Activated B cell treated with CpG ODN at 0.5 μM for 24 hours (primary cell): ENCODE results near the gene ARRB1. TPM values are rescaled to one million over a fixed set of nuclear protein-coding genes. Genes with fewer than 3 reads are reported as not detected.

ENCODE experiments used
- ATAC-seq: fragments of 200-7000 bp; cut with Tn5 transposase; one replicate; pipeline ENCODE4 v1.10.0; 2021; ENCODE audit warnings: low read depth, mild to moderate bottlenecking, moderate library complexity
- CTCF ChIA-PET: fragments of 350-600 bp; sonication (Branson Sonifier 250); formaldehyde crosslinking; loops from one replicate; lab custom pipeline; 2021; ENCODE audit warnings: antibody characterized with exemption; lab: Charles Lee
- POLR2A ChIA-PET: fragments of 350-600 bp; sonication (Branson Sonifier 250); formaldehyde crosslinking; loops from one replicate; lab custom pipeline; 2021; ENCODE audit warnings: antibody characterized with exemption; lab: Charles Lee
- DNase-seq: peaks from one replicate; pipeline ENCODE4 v3.0.0; 2022
- H3K27ac Mint-ChIP-seq: one replicate; pipeline ENCODE4 v1.8.0; 2020; ENCODE audit warnings: mixed read lengths
- H3K27me3 Mint-ChIP-seq: one replicate; pipeline ENCODE4 v1.8.0; 2021; ENCODE audit warnings: mixed read lengths
- H3K36me3 Mint-ChIP-seq: one replicate; pipeline ENCODE4 v1.8.0; 2021; ENCODE audit warnings: low read depth, mixed read lengths
- H3K4me1 Mint-ChIP-seq: one replicate; pipeline ENCODE4 v1.8.0; 2021; ENCODE audit warnings: mixed read lengths
- H3K4me3 Mint-ChIP-seq: one replicate; pipeline ENCODE4 v1.8.0; 2020; ENCODE audit warnings: mild to moderate bottlenecking, mixed read lengths
- H3K9me3 Mint-ChIP-seq: one replicate; pipeline ENCODE4 v1.8.0; 2020; ENCODE audit warnings: mixed read lengths
- CTCF ChIP-seq: fragments of 200-600 bp; IDR thresholded peaks from one replicate; pipeline ENCODE4 v1.8.0; 2022; ENCODE audit warnings: antibody characterized with exemption, mild to moderate bottlenecking
- intact Hi-C: fragments of 100-400 bp; cut with micrococcal nuclease; formaldehyde crosslinking; loops from one replicate; pipeline ENCODE4 v1.15.1; 2024
- total RNA-seq: library from RNA; stranded (reverse); gene quantifications from 2 replicates; pipeline ENCODE4 v1.2.3, GENCODE V29; 2022

The ARRB1 gene
- total RNA-seq, 1 donor from 2014 or later: 0.62 TPM

GRCh38 chr11:75339685-75340409 is 11.6 kb downstream of the ARRB1 start:
- intact Hi-C loops: no loop called here
- no peaks in the 10 kb centered on the region for H3K9me3 Mint-ChIP-seq
- H3K27ac Mint-ChIP-seq: no peak overlapping the region
- no peak for DNase-seq
- CTCF ChIA-PET: no interaction called here
- peak; percentile 60 for ATAC-seq
- no peaks in the 10 kb centered on the region for H3K36me3 Mint-ChIP-seq
- H3K27me3 Mint-ChIP-seq: no peaks in the 10 kb centered on the region
- POLR2A ChIA-PET: interaction anchor here (1.1 kb wide), 1 partner anchor 13 kb away, joined by 3 read pairs; no protein-coding TSS in a partner anchor
- no peak for TF ChIP-seq CTCF
- peaks cover 36% of the 10 kb centered on the region for H3K4me1 Mint-ChIP-seq
- no peak overlapping the region for H3K4me3 Mint-ChIP-seq

- H3K27me3 Mint-ChIP-seq: no peaks in the 10 kb centered on the region
- no peak overlapping the region for H3K27ac Mint-ChIP-seq
- CTCF ChIA-PET: no interaction called here
- no peak for DNase-seq
- intact Hi-C loops: no loop called here
- TF ChIP-seq CTCF: no peak
- H3K36me3 Mint-ChIP-seq: no peaks in the 10 kb centered on the region
- peaks cover 36% of the 10 kb centered on the region for H3K4me1 Mint-ChIP-seq
- ATAC-seq: no peak
- POLR2A ChIA-PET: no interaction called here
- H3K9me3 Mint-ChIP-seq: no peaks in the 10 kb centered on the region
- no peak overlapping the region for H3K4me3 Mint-ChIP-seq
These were observed 12.8 kb downstream of the ARRB1 start for GRCh38 chr11:75338516-75339208.

GRCh38 chr11:75337195-75337654 is 14.2 kb downstream of the ARRB1 start:
- Mint-ChIP-seq H3K4me1 (peaks cover 29% of the 10 kb centered on the region), H3K27ac (no peak overlapping the region), H3K36me3 (no peaks in the 10 kb centered on the region), H3K9me3 (no peaks in the 10 kb centered on the region), H3K27me3 (no peaks in the 10 kb centered on the region), H3K4me3 (no peak overlapping the region)
- POLR2A ChIA-PET: no interaction called here
- intact Hi-C loops: no loop called here
- ATAC-seq: no peak
- CTCF ChIA-PET: no interaction called here
- TF ChIP-seq CTCF: no peak
- no peak for DNase-seq

- Mint-ChIP-seq H3K4me3 (no peak overlapping the region), H3K4me1 (peaks cover 16% of the 10 kb centered on the region), H3K9me3 (no peaks in the 10 kb centered on the region), H3K27me3 (no peaks in the 10 kb centered on the region), H3K27ac (no peak overlapping the region), H3K36me3 (no peaks in the 10 kb centered on the region)
- no peak for TF ChIP-seq CTCF
- ChIA-PET CTCF (interaction anchor here (1.5 kb wide), 1 partner anchor 195 kb away, joined by 3 read pairs; no protein-coding TSS in a partner anchor), POLR2A (no interaction called here)
- no peak for DNase-seq
- no peak for ATAC-seq
- intact Hi-C loops: no loop called here
These were observed 16.5 kb downstream of the ARRB1 start for GRCh38 chr11:75334976-75335375.

GRCh38 chr11:75334402-75334891 is 17.0 kb downstream of the ARRB1 start:
- H3K27ac Mint-ChIP-seq: no peak overlapping the region
- intact Hi-C loops: no loop called here
- ATAC-seq (no peak), DNase-seq (no peak)
- no peaks in the 10 kb centered on the region for H3K9me3 Mint-ChIP-seq
- H3K36me3 Mint-ChIP-seq: no peaks in the 10 kb centered on the region
- no peaks in the 10 kb centered on the region for H3K27me3 Mint-ChIP-seq
- CTCF ChIA-PET: interaction anchor here (1.5 kb wide), 1 partner anchor 194 kb away, joined by 3 read pairs; no protein-coding TSS in a partner anchor
- POLR2A ChIA-PET: no interaction called here
- no peak for TF ChIP-seq CTCF
- H3K4me3 Mint-ChIP-seq: no peak overlapping the region
- peaks cover 11% of the 10 kb centered on the region for H3K4me1 Mint-ChIP-seq
